Smooth muscle cell (in vitro differentiated cells): ENCODE results near the gene DMBT1. TPM values are rescaled to one million over a fixed set of nuclear protein-coding genes. Genes with fewer than 3 reads are reported as not detected.

ENCODE experiments used
- DNase-seq: peaks from one replicate; lab custom pipeline; 2025; ENCODE audit not compliant: unreplicated experiment; lab: John Stamatoyannopoulos, UW
- H2AFZ ChIP-seq: fragments of 200-600 bp; sonication (generic); 2 replicates; pipeline ENCODE4 v1.6.0; 2016; ENCODE audit warnings: antibody characterized with exemption, low read depth, mild to moderate bottlenecking
- H3F3A ChIP-seq: fragments of 200-600 bp; sonication (generic); 2 replicates; pipeline ENCODE4 v1.6.0; 2017; ENCODE audit warnings: antibody characterized with exemption, low read depth
- H3K27ac ChIP-seq: fragments of 200-600 bp; sonication (generic); 2 replicates; pipeline ENCODE4 v1.5.1; 2016; ENCODE audit warnings: low read depth, mild to moderate bottlenecking
- H3K27me3 ChIP-seq: fragments of 200-600 bp; sonication (generic); 2 replicates; pipeline ENCODE4 v1.6.1; 2016; ENCODE audit warnings: low read depth, mild to moderate bottlenecking
- H3K36me3 ChIP-seq: fragments of 200-600 bp; sonication (generic); 2 replicates; pipeline ENCODE4 v1.5.1; 2016; ENCODE audit warnings: low read depth
- H3K4me1 ChIP-seq: fragments of 200-600 bp; sonication (generic); 2 replicates; pipeline ENCODE4 v1.5.1; 2016; ENCODE audit warnings: low read depth
- H3K4me2 ChIP-seq: fragments of 200-600 bp; sonication (generic); 2 replicates; pipeline ENCODE4 v1.6.0; 2016; ENCODE audit warnings: mild to moderate bottlenecking
- H3K4me3 ChIP-seq: fragments of 200-600 bp; sonication (generic); 2 replicates; pipeline ENCODE4 v1.5.1; 2016; ENCODE audit warnings: mild to moderate bottlenecking
- H3K79me2 ChIP-seq: fragments of 200-600 bp; sonication (generic); 2 replicates; pipeline ENCODE4 v1.6.0; 2016; ENCODE audit warnings: low read depth, mild to moderate bottlenecking
- H3K9ac ChIP-seq: fragments of 200-600 bp; sonication (generic); 2 replicates; pipeline ENCODE4 v1.6.0; 2016; ENCODE audit warnings: low read depth
- H3K9me3 ChIP-seq: fragments of 200-600 bp; sonication (generic); replicated peaks from 2 replicates; pipeline ENCODE4 v1.5.1; 2016; ENCODE audit warnings: low read depth
- H4K20me1 ChIP-seq: fragments of 200-600 bp; sonication (generic); 2 replicates; pipeline ENCODE4 v1.6.0; 2016; ENCODE audit warnings: low read depth
- CTCF ChIP-seq: fragments of 200-600 bp; sonication (generic); IDR thresholded peaks from 2 replicates; pipeline ENCODE4 v1.5.1; 2017; ENCODE audit warnings: borderline replicate concordance, mild to moderate bottlenecking, antibody characterized with exemption; ENCODE audit not compliant: insufficient read depth, poor library complexity, severe bottlenecking
- WGBS: methylation state at CpG from one replicate; pipeline ENCODE4 v1.1.7; 2016; ENCODE audit warnings: low lambda C conversion rate; 5-methylcytosine and 5-hydroxymethylcytosine counted together
- polyA plus RNA-seq: library from polyadenylated mRNA; unstranded; fragments of >200 nt; fragmentation: Nextera tagmentation; extraction: Ambion mirVana; gene quantifications from 2 replicates; pipeline ENCODE4 v1.2.1, GENCODE V29; 2016
- total RNA-seq: library from RNA; depleted of rRNA; stranded (reverse); fragments of >200 nt; gene quantifications from 2 replicates; pipeline ENCODE4 v1.2.3, GENCODE V29; 2014

Gene DMBT1
- total and polyA plus RNA-seq, 2 experiments from 2014 or later, result not detected

- Histone ChIP-seq H3F3A (no peaks in the 10 kb centered on the region), H3K4me1 (no peaks in the 10 kb centered on the region), H3K4me3 (no peak overlapping the region), H4K20me1 (no peaks in the 10 kb centered on the region), H3K36me3 (no peaks in the 10 kb centered on the region), H3K9me3 (no peaks in the 10 kb centered on the region), H3K9ac (no peak overlapping the region), H3K27ac (no peak overlapping the region), H3K27me3 (peaks cover 11% of the 10 kb centered on the region), H3K4me2 (no peak overlapping the region), H3K79me2 (no peaks in the 10 kb centered on the region), H2AFZ (no peak overlapping the region)
- 82% methylated on average over 1 of the region's 1 CpG for WGBS
- DNase-seq, result no peak
- no peak for TF ChIP-seq CTCF
Measured at GRCh38 chr10:122566632-122567031, 6.1 kb downstream of the DMBT1 start.

GRCh38 chr10:122567056-122567660 is 6.6 kb downstream of the DMBT1 start:
- TF ChIP-seq CTCF, result peak; percentile 48
- Histone ChIP-seq H3K9ac (no peak overlapping the region), H4K20me1 (no peaks in the 10 kb centered on the region), H3K27ac (no peak overlapping the region), H3K9me3 (no peaks in the 10 kb centered on the region), H3K27me3 (peaks cover 7% of the 10 kb centered on the region), H3F3A (no peaks in the 10 kb centered on the region), H3K4me1 (no peaks in the 10 kb centered on the region), H3K4me2 (no peak overlapping the region), H3K4me3 (no peak overlapping the region), H3K79me2 (no peaks in the 10 kb centered on the region), H2AFZ (no peak overlapping the region), H3K36me3 (no peaks in the 10 kb centered on the region)
- no peak for DNase-seq
- WGBS, result 51% methylated on average over 5 of the region's 5 CpGs

GRCh38 chr10:122568551-122568950 is 8.0 kb downstream of the DMBT1 start:
- 93% methylated on average over 8 of the region's 8 CpGs for WGBS
- H4K20me1 ChIP-seq, result no peaks in the 10 kb centered on the region
- TF ChIP-seq CTCF, result no peak
- H3K27me3 ChIP-seq, result peaks cover 7% of the 10 kb centered on the region
- H3K9ac ChIP-seq, result no peak overlapping the region
- H3K79me2 ChIP-seq, result no peaks in the 10 kb centered on the region
- H2AFZ ChIP-seq, result no peak overlapping the region
- H3K4me2 ChIP-seq, result no peak overlapping the region
- no peaks in the 10 kb centered on the region for H3K36me3 ChIP-seq
- no peak overlapping the region for H3K27ac ChIP-seq
- no peak overlapping the region for H3K4me3 ChIP-seq
- no peak for DNase-seq
- H3K9me3 ChIP-seq, result no peaks in the 10 kb centered on the region
- H3K4me1 ChIP-seq, result no peaks in the 10 kb centered on the region
- no peaks in the 10 kb centered on the region for H3F3A ChIP-seq

DNA sequence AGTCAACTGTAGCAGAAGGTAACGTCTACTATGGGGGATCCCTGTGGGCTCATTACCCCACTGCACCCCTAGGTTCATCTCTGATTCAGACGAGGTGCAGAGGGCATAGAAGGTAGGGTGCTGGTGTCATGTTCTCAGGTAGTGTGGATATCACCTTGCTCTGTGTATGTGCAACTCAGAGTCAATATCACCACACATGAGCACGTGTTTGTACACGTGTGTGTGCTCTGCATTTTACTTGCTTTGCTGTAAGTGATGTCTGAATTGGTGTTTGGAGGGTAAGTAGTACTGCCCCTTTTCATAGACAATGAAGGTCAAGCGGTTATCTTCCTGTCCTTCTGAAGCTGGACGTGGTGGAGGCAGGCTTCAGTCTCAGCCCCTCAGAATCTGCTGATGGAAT is 10.4 kb downstream of the DMBT1 start:
- no peak overlapping the region for H3K9ac ChIP-seq
- TF ChIP-seq CTCF, result no peak
- no peaks in the 10 kb centered on the region for H3K36me3 ChIP-seq
- no peaks in the 10 kb centered on the region for H3K4me1 ChIP-seq
- H3K27ac ChIP-seq, result no peak overlapping the region
- no peaks in the 10 kb centered on the region for H3K9me3 ChIP-seq
- no peak overlapping the region for H3K4me3 ChIP-seq
- no peaks in the 10 kb centered on the region for H4K20me1 ChIP-seq
- no peaks in the 10 kb centered on the region for H3K79me2 ChIP-seq
- DNase-seq, result no peak
- H3K27me3 ChIP-seq, result peaks cover 7% of the 10 kb centered on the region
- 80% methylated on average over 6 of the region's 6 CpGs for WGBS
- no peak overlapping the region for H2AFZ ChIP-seq
- H3F3A ChIP-seq, result no peaks in the 10 kb centered on the region
- H3K4me2 ChIP-seq, result no peak overlapping the region
